D721Med (cell line): ENCODE measurements around the gene RPL13A.

Experiments
- DNase-seq: peaks from one replicate; pipeline ENCODE4 v3.0.0; 2011; ENCODE audit warnings: low spot score; ENCODE audit not compliant: insufficient read length
- FAIRE-seq: peaks from 2 replicates; lab custom pipeline; 2011; peaks lifted over from hg19 to GRCh38; lab: Jason Lieb, UNC
- TF ChIP-seq, protein P1 (sequence below): IDR thresholded peaks from 2 replicates; pipeline ENCODE4 v1.5.1; 2012; ENCODE audit warnings: mild to moderate bottlenecking, control low read depth; ENCODE audit not compliant: insufficient read depth; ENCODE audit errors: missing control alignments

The RPL13A gene

DNA sequence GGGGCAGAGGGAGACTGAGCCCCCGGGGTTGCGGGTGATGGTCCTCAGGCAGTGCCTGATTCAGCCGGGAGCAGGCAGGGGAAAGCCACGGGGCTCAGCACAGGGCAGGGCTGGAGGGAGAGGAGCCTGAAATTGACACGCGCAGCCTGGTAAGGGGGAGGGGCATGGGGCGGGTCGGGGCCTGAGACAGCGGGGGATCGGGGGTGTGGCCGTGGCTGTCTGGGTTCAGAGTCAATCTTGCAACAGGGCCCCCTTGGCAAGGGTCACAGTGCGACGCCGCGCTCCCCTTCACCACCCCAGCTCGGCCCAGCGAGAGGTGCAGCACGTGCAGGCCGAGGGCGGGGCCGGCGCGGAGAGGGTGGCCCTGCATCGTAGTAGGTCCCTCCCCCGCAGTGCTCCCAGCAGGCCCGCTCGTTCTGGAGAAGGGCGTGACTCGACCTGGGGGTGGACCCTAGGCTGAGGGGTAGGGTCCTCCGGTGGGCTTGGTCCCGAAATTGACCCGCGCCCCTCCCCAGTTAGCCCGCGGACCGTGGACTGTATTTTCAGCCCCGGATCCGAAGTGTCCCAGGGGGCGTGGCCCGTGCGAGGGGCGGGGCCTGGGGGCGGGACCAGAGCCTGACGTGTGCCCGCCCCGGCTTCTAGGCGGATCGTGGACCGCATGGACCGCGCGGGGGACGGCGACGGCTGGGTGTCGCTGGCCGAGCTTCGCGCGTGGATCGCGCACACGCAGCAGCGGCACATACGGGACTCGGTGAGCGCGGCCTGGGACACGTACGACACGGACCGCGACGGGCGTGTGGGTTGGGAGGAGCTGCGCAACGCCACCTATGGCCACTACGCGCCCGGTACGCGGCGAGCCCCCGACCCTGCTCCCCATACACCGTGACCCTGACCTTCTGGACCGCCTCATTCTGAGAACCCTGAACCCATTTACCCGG lies 46.4 kb downstream of the RPL13A start:
- DNase-seq = peak; percentile 63
- TF ChIP-seq, protein P1, sequence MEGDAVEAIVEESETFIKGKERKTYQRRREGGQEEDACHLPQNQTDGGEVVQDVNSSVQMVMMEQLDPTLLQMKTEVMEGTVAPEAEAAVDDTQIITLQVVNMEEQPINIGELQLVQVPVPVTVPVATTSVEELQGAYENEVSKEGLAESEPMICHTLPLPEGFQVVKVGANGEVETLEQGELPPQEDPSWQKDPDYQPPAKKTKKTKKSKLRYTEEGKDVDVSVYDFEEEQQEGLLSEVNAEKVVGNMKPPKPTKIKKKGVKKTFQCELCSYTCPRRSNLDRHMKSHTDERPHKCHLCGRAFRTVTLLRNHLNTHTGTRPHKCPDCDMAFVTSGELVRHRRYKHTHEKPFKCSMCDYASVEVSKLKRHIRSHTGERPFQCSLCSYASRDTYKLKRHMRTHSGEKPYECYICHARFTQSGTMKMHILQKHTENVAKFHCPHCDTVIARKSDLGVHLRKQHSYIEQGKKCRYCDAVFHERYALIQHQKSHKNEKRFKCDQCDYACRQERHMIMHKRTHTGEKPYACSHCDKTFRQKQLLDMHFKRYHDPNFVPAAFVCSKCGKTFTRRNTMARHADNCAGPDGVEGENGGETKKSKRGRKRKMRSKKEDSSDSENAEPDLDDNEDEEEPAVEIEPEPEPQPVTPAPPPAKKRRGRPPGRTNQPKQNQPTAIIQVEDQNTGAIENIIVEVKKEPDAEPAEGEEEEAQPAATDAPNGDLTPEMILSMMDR = peak; percentile 0
- no peak for FAIRE-seq

DNA sequence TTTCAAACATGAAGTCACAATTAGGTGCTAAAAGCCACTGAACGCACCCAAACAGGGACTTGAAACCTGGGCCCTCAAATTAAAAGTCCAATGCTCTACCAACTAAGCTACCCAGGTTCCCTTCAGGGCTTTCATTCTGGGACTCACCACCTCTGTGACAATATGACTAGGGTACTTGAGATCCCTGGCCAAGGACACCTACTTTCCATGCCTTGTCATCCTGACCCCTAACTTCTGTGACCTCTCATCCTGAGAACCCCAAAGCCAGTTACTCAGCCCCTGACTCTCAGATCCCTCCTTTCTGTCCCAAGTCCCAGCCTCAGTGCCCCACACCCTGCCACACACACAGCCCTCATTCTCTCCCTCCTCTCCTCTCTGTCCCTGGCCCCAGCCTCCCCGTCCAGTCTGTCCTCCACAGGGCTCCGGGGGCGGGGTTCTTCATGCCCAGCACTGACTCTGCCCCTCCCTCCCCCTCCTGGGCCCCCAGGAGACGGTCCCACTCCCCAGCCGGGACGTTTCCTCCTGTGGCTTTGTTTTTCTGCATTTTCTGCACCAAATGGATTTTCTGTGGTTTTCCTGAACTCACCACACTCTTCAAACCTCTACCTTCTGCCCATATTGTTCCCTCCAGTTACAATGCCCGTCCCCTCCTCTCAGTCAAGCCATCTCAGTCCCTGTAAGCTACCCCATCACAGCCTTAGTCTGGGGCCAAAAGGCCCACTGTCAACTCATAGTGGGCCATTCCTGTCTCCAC lies 47.4 kb downstream of the RPL13A start:
- TF ChIP-seq, protein P1 = no peak
- FAIRE-seq (no peak), DNase-seq (no peak)

DNA sequence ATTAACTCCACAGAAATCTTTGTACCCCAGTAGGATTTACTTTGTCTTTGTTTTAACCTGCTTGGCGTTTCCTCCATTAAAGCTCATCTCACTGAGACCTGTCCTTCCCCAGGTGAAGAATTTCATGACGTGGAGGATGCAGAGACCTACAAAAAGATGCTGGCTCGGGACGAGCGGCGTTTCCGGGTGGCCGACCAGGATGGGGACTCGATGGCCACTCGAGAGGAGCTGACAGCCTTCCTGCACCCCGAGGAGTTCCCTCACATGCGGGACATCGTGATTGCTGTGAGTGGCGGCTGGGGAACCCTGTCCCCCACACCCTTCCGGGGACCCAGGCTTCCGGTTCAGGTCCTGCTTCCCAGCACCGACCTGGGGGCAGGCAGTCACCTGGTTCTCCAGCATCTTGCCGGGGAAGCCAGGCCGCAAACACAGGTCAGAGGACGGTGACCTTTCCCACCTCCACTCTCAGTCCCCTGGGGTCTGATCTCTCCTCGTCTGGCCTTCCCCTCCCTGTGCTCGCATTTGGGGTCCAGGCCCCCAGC lies 49.6 kb downstream of the RPL13A start:
- FAIRE-seq = no peak
- TF ChIP-seq, protein P1 = no peak
- no peak for DNase-seq

DNA sequence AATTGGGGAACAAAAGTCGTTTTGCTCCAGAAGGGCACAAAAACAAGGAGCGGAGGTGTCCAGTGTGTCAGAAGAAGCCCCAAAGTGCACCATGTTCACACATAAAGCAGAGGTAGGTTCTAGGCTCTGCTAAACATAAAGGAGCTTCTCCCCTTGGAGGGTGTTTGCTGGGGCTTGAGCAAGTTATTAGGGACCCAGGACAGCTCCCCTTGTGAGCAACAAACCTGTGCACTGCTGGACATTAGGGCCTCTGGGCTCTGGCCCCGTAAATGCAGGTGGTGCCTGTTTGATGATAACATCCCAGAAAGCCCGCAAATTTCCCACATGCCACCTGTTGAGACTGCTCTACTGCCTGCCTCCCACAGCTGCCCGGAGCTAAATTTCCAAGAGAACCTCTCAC lies 51.2 kb downstream of the RPL13A start:
- TF ChIP-seq, protein P1 = no peak
- DNase-seq (no peak), FAIRE-seq (no peak)

DNA sequence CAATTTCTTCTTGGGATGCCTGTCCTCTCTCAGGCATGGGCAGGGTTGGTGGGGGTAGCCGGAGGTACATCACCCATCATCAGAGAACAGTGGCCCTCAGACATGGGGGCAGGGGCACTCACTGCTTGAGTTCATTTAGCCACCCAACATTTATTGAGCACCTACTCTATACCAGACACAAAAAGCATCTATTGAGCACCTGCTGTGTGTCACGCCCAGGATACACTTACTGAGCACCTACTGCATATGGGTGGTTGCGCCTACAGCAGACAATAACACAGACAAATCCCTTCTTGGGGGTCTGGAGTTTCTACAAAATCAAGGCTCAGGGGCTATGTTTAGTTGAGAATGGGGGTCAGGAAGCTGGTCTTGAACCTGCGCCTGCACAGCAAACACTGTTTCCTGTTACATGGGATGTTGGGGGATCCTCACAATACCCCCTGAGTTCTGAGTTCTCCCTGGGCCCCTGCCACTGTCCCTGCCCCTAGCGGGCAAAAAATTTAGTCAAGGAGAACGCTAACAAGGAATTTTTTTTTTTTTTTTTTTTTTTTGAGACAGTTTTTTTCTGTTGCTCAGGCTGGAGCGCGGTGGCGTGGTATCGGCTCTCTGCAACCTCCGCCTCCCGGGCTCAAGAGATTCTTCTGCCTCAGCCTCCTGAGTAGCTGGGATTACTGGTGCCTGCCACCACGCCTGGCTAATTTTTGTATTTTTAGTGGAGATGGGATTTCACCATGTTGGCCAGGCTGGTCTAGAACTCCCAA lies 52.0 kb downstream of the RPL13A start:
- TF ChIP-seq, protein P1 = no peak
- no peak for FAIRE-seq
- no peak for DNase-seq
